ENCODE results near the gene DAW1. TPM values are rescaled to one million over a fixed set of nuclear protein-coding genes. Genes with fewer than 3 reads are reported as not detected.

DAW1 gene
- total RNA-seq, 1 experiment from 2014 or later: 0.37 TPM

DNA sequence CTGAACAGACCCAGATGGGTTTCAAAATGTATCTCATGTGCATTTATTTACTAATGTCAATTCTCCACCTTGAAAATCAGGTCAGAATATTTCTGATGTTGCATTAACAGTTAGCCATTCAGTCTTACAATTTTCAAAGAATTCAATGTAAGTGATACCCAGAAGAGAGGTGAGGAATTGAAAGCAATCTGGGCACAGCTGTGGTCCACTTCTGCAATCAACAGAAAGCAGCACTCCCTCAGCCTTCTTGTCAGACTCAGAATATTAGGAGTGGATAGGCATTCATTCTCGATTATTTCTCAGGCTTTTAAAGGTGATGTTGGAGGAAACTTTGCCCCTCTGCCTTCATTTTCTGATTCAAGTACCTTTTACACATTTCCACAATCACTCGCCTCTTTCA, 42.1 kb upstream of the DAW1 start:
- H2BK5ac ChIP-seq (ENCODE audit: insufficient read length, low read length): no peak overlapping the region
- H3K23ac ChIP-seq (ENCODE audit: insufficient read length, low read depth, low read length): no peak overlapping the region
- H3K4ac ChIP-seq (ENCODE audit: low read depth, low read length): no peak overlapping the region
- H2AFZ ChIP-seq (ENCODE audit: low read length): no peak overlapping the region
- H4K5ac ChIP-seq (ENCODE audit: insufficient read length, low read depth, low read length): no peak overlapping the region
- no peak overlapping the region for H2BK15ac ChIP-seq (ENCODE audit: low read depth, low read length)
- H3K27ac ChIP-seq (ENCODE audit: insufficient read length, low read depth, low read length): no peak overlapping the region
- H3K56ac ChIP-seq (ENCODE audit: insufficient read length, low read depth, low read length): no peak overlapping the region
- no peak for DNase-seq
- Mint-ChIP-seq H3K27me3 (ENCODE audit: low read depth) (no peaks in the 10 kb centered on the region), H3K36me3 (ENCODE audit: insufficient read depth in 1 of 3, low read depth in 3 of 3) (no peaks in the 10 kb centered on the region), H3K4me3 (no peak overlapping the region), H3K9me3 (no peaks in the 10 kb centered on the region), H3K4me1 (no peaks in the 10 kb centered on the region; a peak in 1 of 4 replicates), H3K27ac (no peak overlapping the region)
- no peak overlapping the region for H2BK120ac ChIP-seq (ENCODE audit: low read depth, low read length, poor library complexity, severe bottlenecking)
- H3K79me1 ChIP-seq (ENCODE audit: insufficient read depth, low read depth, low read length, poor library complexity, severe bottlenecking): no peaks in the 10 kb centered on the region
- H3K27me3 ChIP-seq (ENCODE audit: insufficient read depth, low read length): no peaks in the 10 kb centered on the region
- H2AK5ac ChIP-seq (ENCODE audit: insufficient read length, low read length): no peak overlapping the region
- H3K18ac ChIP-seq (ENCODE audit: insufficient read length, low read depth, low read length): no peak overlapping the region
- no peak overlapping the region for H3K4me2 ChIP-seq (ENCODE audit: insufficient read depth, insufficient read length, low read length)
- H2BK20ac ChIP-seq (ENCODE audit: low read depth, low read length, poor library complexity, severe bottlenecking): no peak overlapping the region
- H3K23me2 ChIP-seq (ENCODE audit: insufficient read length, low read depth, low read length, poor library complexity, severe bottlenecking): no peaks in the 10 kb centered on the region
- H3K14ac ChIP-seq (ENCODE audit: insufficient read depth, low read length): no peak overlapping the region
- H3K4me1 ChIP-seq (ENCODE audit: insufficient read depth, low read length): no peaks in the 10 kb centered on the region
- H3K9ac ChIP-seq (ENCODE audit: extremely low read depth, insufficient read length, low read length): no peak overlapping the region
- WGBS (ENCODE audit: extremely low coverage, insufficient read length, low lambda C conversion rate): 100% methylated on average over 1 of the region's 2 CpGs
- no peaks in the 10 kb centered on the region for H3K9me3 ChIP-seq (ENCODE audit: control insufficient read depth, low read depth, low read length)
- H4K20me1 ChIP-seq (ENCODE audit: control insufficient read depth, insufficient read depth, insufficient read length): no peaks in the 10 kb centered on the region
- H4K8ac ChIP-seq (replicated peaks; ENCODE audit: insufficient read length, low read depth, low read length): no peak overlapping the region
- H4K91ac ChIP-seq (ENCODE audit: insufficient read length, low read depth, low read length): no peak overlapping the region
- no peak for TF ChIP-seq CTCF (conservative IDR thresholded peaks at IDR 0.05)
- no peaks in the 10 kb centered on the region for H3K79me2 ChIP-seq (ENCODE audit: insufficient read depth, low read length)
- no peak overlapping the region for H2BK12ac ChIP-seq (ENCODE audit: insufficient read length, low read depth, low read length)
- H3T11ph ChIP-seq (ENCODE audit: low read length): no peak overlapping the region

Data from H9 (cell line).